ENCODE results near the gene PITX2. TPM values are rescaled to one million over a fixed set of nuclear protein-coding genes. Genes with fewer than 3 reads are reported as not detected.
A peak's percentile ranks its signal among the peaks of the same experiment; 100 is the strongest.

PITX2 gene
- total and polyA plus RNA-seq, 3 experiments from 2014 or later, result not detected

- H3K36me3 Mint-ChIP-seq, result no peaks in the 10 kb centered on the region
- ChIA-PET CTCF (no interaction called here), POLR2A (no interaction called here)
- no peak overlapping the region for H3K4me3 Mint-ChIP-seq
- H3K4me1 Mint-ChIP-seq, result peaks cover 0 to 3% (median 3%) of the 10 kb centered on the region in 3 donors
- peaks cover 0 to 25% (median 18%) of the 10 kb centered on the region in 5 donors for H3K9me3 Mint-ChIP-seq
- H3K27ac ChIP-seq (ENCODE audit: low read depth, low read length), result no peak overlapping the region
- H3K27me3 Mint-ChIP-seq, result peaks cover 72 to 80% of the 10 kb centered on the region in 2 donors
- H3K4me3 ChIP-seq (ENCODE audit: low read length), result no peak overlapping the region
- no peaks in the 10 kb centered on the region for H3K36me3 ChIP-seq (ENCODE audit: insufficient read depth, low read length)
- no peak for DNase-seq
- H3K27me3 ChIP-seq (ENCODE audit: insufficient read depth, low read length, poor library complexity, severe bottlenecking), result peaks cover 47% of the 10 kb centered on the region
- H3K4me1 ChIP-seq (ENCODE audit: insufficient read depth, low read length), result no peaks in the 10 kb centered on the region
- peak overlapping the region in 1 of 8 donors; percentile 51 for H3K27ac Mint-ChIP-seq
- H3K9me3 ChIP-seq (ENCODE audit: low read length), result no peaks in the 10 kb centered on the region
Observed at GRCh38 chr4:110638089-110638746, 15.3 kb upstream of the PITX2 start.

GRCh38 chr4:110637408-110638088, 14.7 kb upstream of the PITX2 start:
- no peaks in the 10 kb centered on the region for H3K36me3 ChIP-seq (ENCODE audit: insufficient read depth, low read length)
- Mint-ChIP-seq H3K4me3 (no peak overlapping the region), H3K4me1 (peaks cover 0 to 6% (median 4%) of the 10 kb centered on the region in 3 donors), H3K27me3 (peaks cover 78 to 83% of the 10 kb centered on the region in 2 donors), H3K27ac (peak overlapping the region in 1 of 8 donors; percentile 51), H3K9me3 (peaks cover 0 to 26% (median 19%) of the 10 kb centered on the region in 5 donors), H3K36me3 (no peaks in the 10 kb centered on the region)
- ChIA-PET POLR2A (no interaction called here), CTCF (no interaction called here)
- H3K4me3 ChIP-seq (ENCODE audit: low read length), result no peak overlapping the region
- H3K4me1 ChIP-seq (ENCODE audit: insufficient read depth, low read length), result no peaks in the 10 kb centered on the region
- H3K27me3 ChIP-seq (ENCODE audit: insufficient read depth, low read length, poor library complexity, severe bottlenecking), result peaks cover 53% of the 10 kb centered on the region
- H3K27ac ChIP-seq (ENCODE audit: low read depth, low read length), result no peak overlapping the region
- no peaks in the 10 kb centered on the region for H3K9me3 ChIP-seq (ENCODE audit: low read length)
- no peak for DNase-seq

GRCh38 chr4:110636680-110637407, 14.0 kb upstream of the PITX2 start:
- H3K9me3 ChIP-seq (ENCODE audit: low read length), result no peaks in the 10 kb centered on the region
- H3K36me3 ChIP-seq (ENCODE audit: insufficient read depth, low read length), result no peaks in the 10 kb centered on the region
- peaks cover 3 to 11% (median 6%) of the 10 kb centered on the region in 3 donors for H3K4me1 Mint-ChIP-seq
- H3K4me3 Mint-ChIP-seq, result no peak overlapping the region
- ChIA-PET CTCF (no interaction called here), POLR2A (no interaction called here)
- H3K27me3 Mint-ChIP-seq, result peaks cover 77 to 84% of the 10 kb centered on the region in 2 donors
- no peak overlapping the region for H3K27ac Mint-ChIP-seq
- no peaks in the 10 kb centered on the region for H3K36me3 Mint-ChIP-seq
- no peaks in the 10 kb centered on the region for H3K4me1 ChIP-seq (ENCODE audit: insufficient read depth, low read length)
- DNase-seq, result no peak
- peaks cover 0 to 24% (median 21%) of the 10 kb centered on the region in 5 donors for H3K9me3 Mint-ChIP-seq
- no peak overlapping the region for H3K4me3 ChIP-seq (ENCODE audit: low read length)
- peaks cover 59% of the 10 kb centered on the region for H3K27me3 ChIP-seq (ENCODE audit: insufficient read depth, low read length, poor library complexity, severe bottlenecking)
- H3K27ac ChIP-seq (ENCODE audit: low read depth, low read length), result no peak overlapping the region

GRCh38 chr4:110636171-110636679, 13.3 kb upstream of the PITX2 start:
- peaks cover 0 to 22% (median 22%) of the 10 kb centered on the region in 5 donors for H3K9me3 Mint-ChIP-seq
- H3K36me3 Mint-ChIP-seq, result no peaks in the 10 kb centered on the region
- Histone ChIP-seq H3K27me3 (ENCODE audit: insufficient read depth, low read length, poor library complexity, severe bottlenecking) (peaks cover 62% of the 10 kb centered on the region), H3K4me3 (ENCODE audit: low read length) (no peak overlapping the region), H3K27ac (ENCODE audit: low read depth, low read length) (no peak overlapping the region), H3K36me3 (ENCODE audit: insufficient read depth, low read length) (no peaks in the 10 kb centered on the region), H3K4me1 (ENCODE audit: insufficient read depth, low read length) (no peaks in the 10 kb centered on the region), H3K9me3 (ENCODE audit: low read length) (no peaks in the 10 kb centered on the region)
- peaks cover 78 to 84% of the 10 kb centered on the region in 2 donors for H3K27me3 Mint-ChIP-seq
- H3K4me3 Mint-ChIP-seq, result peak overlapping the region in 1 of 7 donors; percentile 29
- no peak for DNase-seq
- POLR2A ChIA-PET, result no interaction called here
- CTCF ChIA-PET, result no interaction called here
- H3K27ac Mint-ChIP-seq, result no peak overlapping the region
- H3K4me1 Mint-ChIP-seq, result peaks cover 7 to 13% (median 9%) of the 10 kb centered on the region in 3 donors

- no peak overlapping the region for H3K27ac ChIP-seq (ENCODE audit: low read depth, low read length)
- DNase-seq, result no peak
- peaks cover 61% of the 10 kb centered on the region for H3K27me3 ChIP-seq (ENCODE audit: insufficient read depth, low read length, poor library complexity, severe bottlenecking)
- no peaks in the 10 kb centered on the region for H3K4me1 ChIP-seq (ENCODE audit: insufficient read depth, low read length)
- Mint-ChIP-seq H3K27me3 (peaks cover 79 to 84% of the 10 kb centered on the region in 2 donors), H3K36me3 (no peaks in the 10 kb centered on the region), H3K27ac (peak overlapping the region in 1 of 8 donors; percentile 59), H3K4me3 (no peak overlapping the region), H3K4me1 (peaks cover 9 to 17% (median 11%) of the 10 kb centered on the region in 3 donors), H3K9me3 (peaks cover 5 to 27% (median 23%) of the 10 kb centered on the region in 5 donors)
- no peak overlapping the region for H3K4me3 ChIP-seq (ENCODE audit: low read length)
- ChIA-PET CTCF (no interaction called here), POLR2A (no interaction called here)
- H3K9me3 ChIP-seq (ENCODE audit: low read length), result no peaks in the 10 kb centered on the region
- H3K36me3 ChIP-seq (ENCODE audit: insufficient read depth, low read length), result no peaks in the 10 kb centered on the region
Observed at GRCh38 chr4:110635163-110635865, 12.4 kb upstream of the PITX2 start.

- Histone ChIP-seq H3K27ac (ENCODE audit: low read depth, low read length) (no peak overlapping the region), H3K4me1 (ENCODE audit: insufficient read depth, low read length) (no peaks in the 10 kb centered on the region), H3K27me3 (ENCODE audit: insufficient read depth, low read length, poor library complexity, severe bottlenecking) (peaks cover 68% of the 10 kb centered on the region), H3K9me3 (ENCODE audit: low read length) (no peaks in the 10 kb centered on the region), H3K4me3 (ENCODE audit: low read length) (no peak overlapping the region), H3K36me3 (ENCODE audit: insufficient read depth, low read length) (no peaks in the 10 kb centered on the region)
- DNase-seq, result no peak
- Mint-ChIP-seq H3K4me1 (peaks cover 9 to 17% (median 11%) of the 10 kb centered on the region in 3 donors), H3K27ac (peak overlapping the region in 1 of 8 donors; percentile 59), H3K27me3 (peaks cover 77 to 83% of the 10 kb centered on the region in 2 donors), H3K36me3 (no peaks in the 10 kb centered on the region), H3K4me3 (no peak overlapping the region), H3K9me3 (peaks cover 5 to 31% (median 24%) of the 10 kb centered on the region in 5 donors)
- CTCF ChIA-PET, result no interaction called here
- POLR2A ChIA-PET, result no interaction called here
Observed at GRCh38 chr4:110634350-110635162, 11.7 kb upstream of the PITX2 start.

Data from CD8-positive, alpha-beta memory T cell (primary cell).